Right cardiac atrium (tissue), 5 donors: Measurements from ENCODE around the gene CNTN5. TPM values are rescaled to one million over a fixed set of nuclear protein-coding genes. Genes with fewer than 3 reads are reported as not detected.
A peak's percentile ranks its signal among the peaks of the same experiment; 100 is the strongest.
"Not testable (repeated sequence)": the region's sequence is repeated elsewhere in the genome, so short reads cannot be mapped to it uniquely, and the experiment has no call there.

Experiments used
- ATAC-seq, 2 donors: fragments of 200-7000 bp; cut with Tn5 transposase; one replicate each; pipeline versions ENCODE4 v1.8.0 to v1.9.1; 2020; ENCODE audit warnings: moderate library complexity in 2 of 2, mild to moderate bottlenecking in 1 of 2
- DNase-seq, 3 donors: peaks; one replicate each; pipeline ENCODE4 v3.0.0-alpha.2; 2020
- H3K27ac ChIP-seq: one replicate; pipeline ENCODE4 v1.5.1; 2013; ENCODE audit warnings: mild to moderate bottlenecking, low read length, control low read depth, moderate library complexity
- H3K27me3 ChIP-seq: one replicate; pipeline ENCODE4 v1.6.1; 2013; ENCODE audit not compliant: control insufficient read depth, insufficient read depth
- H3K4me1 ChIP-seq: one replicate; pipeline ENCODE4 v1.6.1; 2013; ENCODE audit warnings: low read length; ENCODE audit not compliant: control insufficient read depth, insufficient read depth
- H3K4me3 ChIP-seq: one replicate; pipeline ENCODE4 v1.5.1; 2013; ENCODE audit warnings: low read length, control low read depth
- H3K9me3 ChIP-seq: one replicate; pipeline ENCODE4 v1.6.1; 2013; ENCODE audit warnings: low read length; ENCODE audit not compliant: control insufficient read depth
- WGBS: extraction: QIAGEN DNeasy Blood & Tissue Kit; methylation state at CpG from one replicate; pipeline ENCODE4 v1.1.7; 2013; 5-methylcytosine and 5-hydroxymethylcytosine counted together
- intact Hi-C, 4 donors: fragments of 100-400 bp; cut with DNase I; formaldehyde crosslinking; loops; one replicate each; pipeline versions ENCODE4 v1.11.0 to v1.14.0; 2022 to 2023
- polyA plus RNA-seq: library from polyadenylated mRNA; stranded (reverse); fragments of 200-250 nt; gene quantifications from one replicate; pipeline ENCODE4 v1.2.3, GENCODE V29; 2013
- total RNA-seq, 4 donors: library from RNA; stranded (reverse); fragmentation: NEBNext Ultra II Directional; extraction: Animal tissue kit (Norgen Biotek cat#: 25700); gene quantifications; one replicate each; pipeline ENCODE4 v1.2.1, GENCODE V29; 2021
- donor health status: healthy with polysubstance abuse.
- donor health status: DM: no; HTN: yes; CAD: no.
- donor health status: DM: no; HTN: no; CAD: no.
- donor health status: DM: no; HTN: yes; CAD: no; lungs with severe emphysema.
- donor health status: DM: yes; HTN: yes; CAD: no.

CNTN5 gene
- total and polyA plus RNA-seq, 5 donors, result under 0.01 to 0.09 (median 0.08) TPM; not detected in 2

DNA sequence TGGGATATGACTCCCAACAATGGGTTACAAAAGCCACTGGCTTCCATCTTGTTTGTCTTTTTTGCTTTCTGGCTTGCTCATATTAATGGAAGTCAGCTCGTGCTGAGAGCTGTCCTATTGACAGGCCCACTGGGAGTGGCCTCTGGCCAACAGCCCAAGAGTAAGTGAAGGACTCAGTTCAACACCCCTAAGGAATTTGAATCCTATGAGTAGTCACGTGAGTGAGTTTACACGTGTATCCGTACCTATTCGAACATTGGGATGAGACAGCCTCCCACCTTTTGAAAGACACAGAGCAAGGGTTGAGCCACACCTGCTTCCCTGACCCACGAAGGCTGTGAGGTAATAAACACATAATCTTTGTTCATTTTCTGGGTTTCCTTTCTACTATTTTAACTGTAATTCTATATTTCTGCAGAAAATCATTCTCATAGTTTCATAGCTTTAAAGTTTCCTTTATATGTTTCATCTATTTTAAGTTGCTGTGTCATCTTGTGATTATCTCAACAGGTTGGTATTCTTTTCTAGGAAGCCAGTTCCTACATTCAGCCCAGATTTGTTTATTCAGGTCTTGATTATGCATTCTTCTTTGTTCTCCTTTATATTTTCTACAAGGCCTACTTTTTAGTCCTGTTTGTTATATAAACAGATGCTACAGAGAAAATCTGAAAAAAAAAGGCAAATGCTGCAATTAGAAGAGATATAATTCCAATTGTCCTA lies 802.3 kb downstream of the CNTN5 start:
- no peak for ATAC-seq
- WGBS, result 61% methylated on average over 6 of the region's 6 CpGs
- peak in 1 of 3 donors; percentile 2 for DNase-seq
- no peaks in the 10 kb centered on the region for H3K27me3 ChIP-seq
- no peak overlapping the region for H3K27ac ChIP-seq
- no peaks in the 10 kb centered on the region for H3K9me3 ChIP-seq
- H3K4me3 ChIP-seq, result no peak overlapping the region
- intact Hi-C loops, result no loop called here
- H3K4me1 ChIP-seq, result no peaks in the 10 kb centered on the region

- intact Hi-C loops, ATAC-seq, H3K4me1 ChIP-seq, H3K27me3 ChIP-seq, H3K4me3 ChIP-seq, H3K27ac ChIP-seq, H3K9me3 ChIP-seq, DNase-seq: not testable (repeated sequence)
Measured at GRCh38 chr11:99836739-99837138, 816.0 kb downstream of the CNTN5 start.

DNA sequence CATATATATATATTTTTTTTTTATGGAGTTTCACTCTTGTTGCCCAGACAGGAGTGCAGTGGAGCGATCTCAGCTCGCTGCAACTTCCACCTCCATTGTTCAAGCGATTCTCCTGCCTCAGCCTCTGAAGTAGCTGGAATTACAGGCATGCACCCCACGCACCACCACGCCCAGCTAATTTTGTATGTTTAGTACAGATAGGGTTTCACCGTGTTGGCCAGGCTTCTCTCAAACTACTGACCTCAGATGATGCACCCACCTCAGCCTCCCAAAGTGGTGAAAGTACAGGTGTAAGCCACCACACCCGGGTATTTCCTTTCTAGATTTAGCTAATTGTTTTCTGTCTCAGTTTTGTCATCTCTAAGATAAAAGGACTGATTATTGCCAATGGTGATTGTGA lies 821.1 kb downstream of the CNTN5 start:
- Histone ChIP-seq H3K4me3 (no peak overlapping the region), H3K4me1 (no peaks in the 10 kb centered on the region), H3K27ac (no peak overlapping the region), H3K27me3 (no peaks in the 10 kb centered on the region), H3K9me3 (no peaks in the 10 kb centered on the region)
- no peak for ATAC-seq
- DNase-seq, result peak in 2 of 3 donors; percentile 3 to 24
- intact Hi-C loops, result no loop called here
- WGBS, result 79% methylated on average over 7 of the region's 7 CpGs

DNA sequence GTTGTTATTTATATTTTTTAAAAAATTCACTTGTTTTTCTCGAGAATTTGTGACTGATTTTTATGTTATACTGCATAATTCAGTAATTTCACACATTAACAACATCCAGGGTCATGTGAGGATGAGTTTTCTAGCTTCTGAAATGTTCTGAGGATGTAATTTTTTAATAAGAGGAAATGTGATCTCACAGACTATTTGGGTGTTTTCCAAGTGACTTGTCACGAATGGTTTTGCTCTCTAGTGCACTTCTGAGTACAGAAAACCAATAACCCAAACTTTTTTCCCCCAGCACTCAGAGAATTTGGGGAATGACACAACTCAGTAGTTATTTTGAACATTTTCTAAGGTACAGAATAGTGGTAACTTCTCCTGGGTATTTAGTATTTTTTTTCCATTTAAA lies 845.2 kb downstream of the CNTN5 start:
- H3K27ac ChIP-seq, result no peak overlapping the region
- WGBS, result 24% methylated on average over 2 of the region's 2 CpGs
- H3K27me3 ChIP-seq, result no peaks in the 10 kb centered on the region
- DNase-seq, result no peak
- H3K4me1 ChIP-seq, result no peaks in the 10 kb centered on the region
- no peaks in the 10 kb centered on the region for H3K9me3 ChIP-seq
- intact Hi-C loops, result no loop called here
- no peak for ATAC-seq
- H3K4me3 ChIP-seq, result no peak overlapping the region

DNA sequence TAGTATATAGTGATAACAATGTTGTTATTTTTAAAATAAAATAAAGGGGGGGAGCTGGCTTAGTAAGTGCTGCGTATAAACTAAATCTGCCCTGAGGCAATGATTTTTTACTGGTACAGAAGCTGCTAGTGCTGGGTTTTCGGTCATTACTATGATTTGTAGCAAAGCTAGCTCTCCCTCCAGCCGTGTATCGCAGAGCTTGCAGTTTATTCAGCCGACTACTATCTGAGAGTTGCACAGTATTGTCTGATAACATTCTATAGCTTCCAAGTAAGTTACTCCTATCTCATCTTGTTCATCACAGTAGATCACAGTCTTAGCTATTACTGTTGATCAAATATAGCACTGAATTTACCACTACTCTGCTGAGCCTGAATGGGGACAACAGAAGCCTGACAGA lies 860.9 kb downstream of the CNTN5 start:
- H3K27ac ChIP-seq, result no peak overlapping the region
- WGBS, result 48% methylated on average over 5 of the region's 5 CpGs
- ATAC-seq, result no peak
- no peak for DNase-seq
- H3K4me1 ChIP-seq, result no peaks in the 10 kb centered on the region
- no peak overlapping the region for H3K4me3 ChIP-seq
- no peaks in the 10 kb centered on the region for H3K27me3 ChIP-seq
- intact Hi-C loops, result no loop called here
- no peaks in the 10 kb centered on the region for H3K9me3 ChIP-seq

DNA sequence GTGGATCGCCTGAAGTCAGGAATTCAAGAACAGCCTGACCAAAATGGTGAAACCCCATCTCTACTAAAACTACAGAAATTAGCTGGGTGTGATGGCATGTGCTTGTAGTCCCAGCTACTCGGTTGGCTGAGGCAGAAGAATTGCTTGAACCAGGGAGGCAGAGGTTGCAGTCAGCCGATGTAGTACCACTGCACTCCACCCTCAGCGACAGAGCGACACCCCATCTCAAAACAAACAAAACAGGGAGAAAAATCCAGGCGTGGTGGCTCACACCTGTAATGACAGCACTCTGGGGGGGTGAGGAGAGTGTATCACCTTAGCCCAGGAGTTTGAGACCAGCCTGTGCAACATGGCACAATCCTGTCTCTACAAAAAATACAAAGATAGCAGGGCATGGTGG lies 864.0 kb downstream of the CNTN5 start:
- 75% methylated on average over 6 of the region's 6 CpGs for WGBS
- Histone ChIP-seq H3K4me3 (no peak overlapping the region), H3K4me1 (no peaks in the 10 kb centered on the region), H3K9me3 (no peaks in the 10 kb centered on the region), H3K27ac (no peak overlapping the region), H3K27me3 (no peaks in the 10 kb centered on the region)
- ATAC-seq (no peak), DNase-seq (no peak)
- intact Hi-C loops, result no loop called here

- WGBS, result 79% methylated on average over 5 of the region's 5 CpGs
- Histone ChIP-seq H3K27me3 (no peaks in the 10 kb centered on the region), H3K27ac (no peak overlapping the region), H3K4me1 (no peaks in the 10 kb centered on the region), H3K4me3 (no peak overlapping the region), H3K9me3 (no peaks in the 10 kb centered on the region)
- intact Hi-C loops, result no loop called here
- peak in 1 of 3 donors; percentile 4 for DNase-seq
- ATAC-seq, result no peak
Measured at GRCh38 chr11:99887481-99887880, 866.7 kb downstream of the CNTN5 start.

GRCh38 chr11:99893811-99894210 lies 873.1 kb downstream of the CNTN5 start:
- H3K4me1 ChIP-seq, result no peaks in the 10 kb centered on the region
- H3K9me3 ChIP-seq, result peaks cover 7% of the 10 kb centered on the region
- no peak overlapping the region for H3K27ac ChIP-seq
- intact Hi-C loops, result no loop called here
- ATAC-seq (no peak), DNase-seq (no peak)
- no peak overlapping the region for H3K4me3 ChIP-seq
- no peaks in the 10 kb centered on the region for H3K27me3 ChIP-seq
- 77% methylated on average over 1 of the region's 1 CpG for WGBS

DNA sequence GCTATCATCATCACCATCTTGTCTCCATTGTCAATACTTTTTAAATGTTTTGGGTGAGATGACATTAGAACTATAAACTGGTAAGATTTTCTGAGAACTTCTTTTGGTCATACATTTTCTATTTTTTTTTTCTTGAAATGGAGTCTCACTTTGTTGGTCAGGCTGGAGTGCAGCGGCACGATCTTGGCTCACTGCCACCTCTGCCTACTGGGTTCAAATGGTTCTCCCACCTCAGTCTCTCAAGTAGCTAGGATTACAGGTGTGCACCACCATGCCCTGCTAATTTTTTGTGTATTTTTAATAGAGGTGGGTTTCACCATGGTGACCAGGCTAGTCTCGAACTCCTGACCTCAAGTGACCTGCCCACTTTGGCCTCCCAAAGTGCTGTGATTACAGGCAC lies 880.4 kb downstream of the CNTN5 start:
- Histone ChIP-seq H3K27ac (no peak overlapping the region), H3K9me3 (no peaks in the 10 kb centered on the region), H3K27me3 (no peaks in the 10 kb centered on the region), H3K4me3 (no peak overlapping the region), H3K4me1 (no peaks in the 10 kb centered on the region)
- no peak for ATAC-seq
- no peak for DNase-seq
- 63% methylated on average over 3 of the region's 3 CpGs for WGBS
- intact Hi-C loops, result no loop called here

DNA sequence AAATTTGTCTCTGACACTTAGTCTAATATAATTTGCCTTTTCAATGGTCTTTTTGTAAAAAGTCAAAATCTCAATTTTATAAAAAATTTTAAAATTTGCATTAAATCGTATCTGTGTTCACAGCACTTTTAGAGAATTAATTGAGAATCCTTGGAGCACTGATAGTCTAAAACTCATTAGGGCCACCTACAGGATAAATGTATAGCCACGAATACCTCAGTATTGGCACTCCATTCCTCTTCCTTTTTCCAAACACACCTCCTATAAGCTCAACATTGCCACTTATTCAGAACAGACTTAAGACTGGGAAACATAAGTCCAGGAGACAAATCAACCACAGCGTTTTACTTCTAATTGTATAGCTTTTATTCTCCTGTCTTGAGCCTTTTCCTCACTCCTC lies 890.4 kb downstream of the CNTN5 start:
- Histone ChIP-seq H3K9me3 (no peaks in the 10 kb centered on the region), H3K4me3 (no peak overlapping the region), H3K4me1 (no peaks in the 10 kb centered on the region), H3K27me3 (no peaks in the 10 kb centered on the region), H3K27ac (no peak overlapping the region)
- ATAC-seq (no peak), DNase-seq (no peak)
- intact Hi-C loops, result no loop called here
- WGBS, result 30% methylated on average over 3 of the region's 3 CpGs

DNA sequence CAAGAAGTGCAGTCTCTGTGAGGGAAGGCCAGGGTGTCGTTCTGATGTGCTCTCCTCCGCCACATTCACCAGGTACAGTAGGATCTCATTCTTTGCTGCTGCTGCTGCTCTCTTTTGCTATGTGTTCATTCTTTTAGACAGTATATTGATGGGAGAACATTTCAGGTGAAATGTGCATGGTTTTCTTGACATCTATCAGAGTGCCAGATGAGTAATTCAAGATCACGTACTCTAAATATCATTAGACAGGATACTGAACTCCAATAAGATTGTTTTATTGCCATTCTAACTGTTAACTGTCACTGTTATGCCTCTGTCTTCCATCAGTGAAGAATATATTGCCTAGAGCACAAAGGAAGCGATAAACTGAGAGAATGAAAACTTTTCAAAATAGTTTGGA lies 895.3 kb downstream of the CNTN5 start:
- Histone ChIP-seq H3K4me3 (no peak overlapping the region), H3K9me3 (peaks cover 2% of the 10 kb centered on the region), H3K27ac (no peak overlapping the region), H3K4me1 (no peaks in the 10 kb centered on the region), H3K27me3 (no peaks in the 10 kb centered on the region)
- intact Hi-C loops, result no loop called here
- 89% methylated on average over 4 of the region's 4 CpGs for WGBS
- no peak for ATAC-seq
- no peak for DNase-seq

DNA sequence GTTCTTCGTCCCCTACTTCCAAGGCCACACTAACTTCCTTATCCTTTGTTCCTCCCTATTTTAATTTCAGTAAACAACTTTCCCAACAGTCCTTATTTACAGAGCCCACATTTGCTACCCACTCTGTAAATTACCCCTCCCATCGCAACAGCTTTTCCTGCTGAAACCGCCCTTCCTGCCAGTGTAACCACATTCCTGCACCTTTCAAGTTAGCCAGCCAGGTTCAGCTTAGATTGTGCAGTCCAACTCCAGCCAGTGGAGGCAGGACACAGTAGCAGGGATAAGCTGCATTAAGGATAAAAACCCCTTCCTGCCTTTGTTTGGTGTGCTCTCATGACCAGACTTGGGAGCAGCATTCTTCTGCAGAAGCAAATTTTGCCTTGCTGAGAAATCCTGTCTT lies 898.0 kb downstream of the CNTN5 start:
- Histone ChIP-seq H3K4me3 (no peak overlapping the region), H3K27ac (no peak overlapping the region), H3K27me3 (no peaks in the 10 kb centered on the region), H3K9me3 (peaks cover 2% of the 10 kb centered on the region), H3K4me1 (no peaks in the 10 kb centered on the region)
- DNase-seq (no peak), ATAC-seq (no peak)
- intact Hi-C loops, result no loop called here
- WGBS, result 85% methylated on average over 3 of the region's 3 CpGs
